Glomerular visceral epithelial cell (primary cell): ENCODE results near the gene CREBRF.
"Not testable (repeated sequence)": the region's sequence is repeated elsewhere in the genome, so short reads cannot be mapped to it uniquely, and the experiment has no call there.

Source experiments
- DNase-seq: peaks from one replicate; pipeline ENCODE4 v3.0.0-alpha.2; 2016; ENCODE audit errors: extremely low spot score

CREBRF gene

DNA sequence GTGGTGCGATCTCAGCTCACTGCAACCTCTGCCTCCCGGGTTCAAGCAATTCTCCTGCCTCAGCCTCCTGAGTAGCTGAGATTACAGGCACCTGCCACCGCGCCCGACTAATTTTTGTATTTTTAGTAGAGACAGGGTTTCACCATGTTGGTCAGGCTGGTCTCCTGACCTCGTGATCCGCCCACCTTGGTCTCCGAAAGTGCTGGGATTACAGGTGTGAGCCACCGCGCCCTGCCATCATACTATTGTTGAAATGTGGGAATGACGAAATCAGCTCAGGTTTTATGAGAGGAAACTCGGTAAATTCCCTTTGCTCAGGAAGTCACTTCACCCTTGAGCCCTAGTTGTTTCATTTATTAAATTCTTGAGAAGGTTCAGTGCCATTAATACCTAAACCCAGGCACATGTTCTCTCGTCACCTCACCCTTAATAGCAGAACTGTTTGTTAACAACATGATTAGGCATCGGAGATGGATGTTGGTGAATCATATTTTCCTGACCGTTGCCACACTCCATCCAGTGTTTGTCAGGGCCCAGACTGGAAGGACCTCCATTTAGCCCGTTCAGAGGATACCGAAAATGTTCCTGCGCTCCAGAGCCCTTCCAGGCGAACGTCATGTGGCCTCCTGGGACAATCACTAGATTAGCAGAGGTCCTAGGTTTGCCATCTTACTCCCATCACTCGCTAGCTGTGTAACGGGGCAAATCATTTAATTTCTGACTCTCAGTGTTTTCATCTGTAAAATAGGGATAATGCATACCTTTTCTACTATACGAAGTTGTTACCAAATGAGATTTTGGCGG is 20.0 kb upstream of the CREBRF start:
- DNase-seq: no peak

DNA sequence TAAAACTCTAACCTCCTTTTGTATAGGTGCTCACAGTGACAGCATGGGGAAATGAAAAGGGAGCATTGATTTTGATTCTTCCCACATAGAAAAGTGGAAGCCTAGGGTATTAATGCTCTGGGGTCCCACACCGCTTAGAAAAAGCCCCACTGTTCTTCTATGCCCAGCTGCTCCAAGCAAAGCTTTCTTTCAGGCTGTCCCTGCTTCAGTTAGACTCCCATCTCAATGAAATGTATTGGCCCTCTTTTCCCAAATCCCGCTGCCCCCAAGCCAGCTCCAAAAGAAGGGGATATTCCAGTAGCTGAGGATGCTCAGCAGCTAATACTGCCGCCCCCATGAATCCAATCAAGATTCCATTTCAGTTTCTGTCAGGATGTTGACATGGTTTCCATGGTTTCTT is 17.0 kb upstream of the CREBRF start:
- DNase-seq: no peak

DNA sequence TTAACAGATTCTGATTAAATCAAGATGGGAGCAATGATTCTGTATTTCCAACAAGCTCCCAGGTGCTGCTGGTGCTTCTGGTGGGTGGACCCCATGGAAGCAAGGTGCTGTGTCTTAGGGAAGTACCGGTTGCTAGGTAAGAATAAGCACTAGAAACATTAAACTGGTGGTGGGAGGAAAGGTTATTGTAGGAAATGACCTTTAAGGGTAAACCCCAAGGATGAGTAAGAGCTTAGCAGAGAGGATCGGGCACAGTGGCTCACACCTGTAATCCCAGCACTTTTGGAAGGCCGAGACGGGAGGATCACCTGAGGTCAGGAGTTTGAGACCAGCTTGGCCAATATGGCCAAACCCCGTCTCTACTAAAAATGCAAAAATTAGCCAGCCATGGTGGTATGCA is 16.2 kb upstream of the CREBRF start:
- no peak for DNase-seq

DNA sequence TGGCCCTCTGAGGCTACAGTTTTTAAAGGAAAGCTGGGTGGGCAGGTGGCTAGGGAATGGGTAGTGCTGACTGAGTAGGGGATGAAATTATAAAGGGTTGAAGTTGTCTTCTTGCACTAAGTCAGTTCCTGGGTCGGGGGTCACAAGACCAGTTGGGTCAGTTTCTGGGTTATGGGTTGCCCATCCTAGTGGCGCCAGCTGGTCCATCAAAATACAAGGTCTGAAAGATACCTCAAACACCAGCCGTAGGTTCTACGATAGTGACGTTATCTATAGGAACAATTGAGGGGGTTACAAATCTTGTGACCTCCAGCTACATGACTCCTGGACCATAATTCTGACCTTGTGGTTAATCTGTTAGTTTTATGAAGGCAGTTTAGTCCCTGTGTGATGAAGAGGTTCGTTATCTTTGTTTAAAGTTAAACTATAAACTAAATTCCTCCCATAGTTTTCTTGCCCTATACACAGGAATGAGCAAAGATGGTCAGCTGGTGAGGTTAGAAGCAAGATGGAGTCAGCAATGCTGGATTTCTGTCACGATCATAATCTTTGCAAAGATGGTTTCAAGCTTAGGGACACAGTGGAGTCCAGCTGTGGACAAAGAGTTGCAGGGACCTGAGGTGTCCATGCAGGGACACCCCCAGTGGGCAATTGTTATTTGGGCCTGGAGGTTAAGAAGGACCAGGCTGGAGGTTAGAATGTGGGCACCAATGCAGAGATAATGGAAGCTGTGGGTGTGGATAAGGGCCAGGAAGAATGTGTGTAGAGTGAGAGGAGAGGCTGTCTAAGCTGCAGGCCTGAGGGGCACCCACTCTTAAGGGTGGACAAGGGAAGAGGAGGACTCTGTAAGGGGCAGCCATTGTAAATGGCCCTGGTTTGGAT is 14.0 kb upstream of the CREBRF start:
- no peak for DNase-seq

DNA sequence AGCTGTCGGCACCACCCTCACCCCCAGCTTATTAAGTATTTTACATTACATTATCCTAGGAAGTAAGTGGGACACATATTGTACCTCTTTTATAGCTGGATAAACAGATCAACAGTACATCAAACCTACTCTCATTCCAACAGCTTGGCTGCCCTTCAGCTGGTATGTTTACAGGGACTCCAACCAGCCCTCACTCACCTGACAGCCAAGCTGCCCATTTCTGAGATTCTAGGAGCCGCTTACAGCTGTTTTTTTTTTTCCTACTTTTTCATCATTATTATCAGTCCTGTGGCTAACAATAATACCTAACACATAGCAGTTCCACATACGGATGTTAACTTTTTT is 13.4 kb upstream of the CREBRF start:
- DNase-seq: no peak

DNA sequence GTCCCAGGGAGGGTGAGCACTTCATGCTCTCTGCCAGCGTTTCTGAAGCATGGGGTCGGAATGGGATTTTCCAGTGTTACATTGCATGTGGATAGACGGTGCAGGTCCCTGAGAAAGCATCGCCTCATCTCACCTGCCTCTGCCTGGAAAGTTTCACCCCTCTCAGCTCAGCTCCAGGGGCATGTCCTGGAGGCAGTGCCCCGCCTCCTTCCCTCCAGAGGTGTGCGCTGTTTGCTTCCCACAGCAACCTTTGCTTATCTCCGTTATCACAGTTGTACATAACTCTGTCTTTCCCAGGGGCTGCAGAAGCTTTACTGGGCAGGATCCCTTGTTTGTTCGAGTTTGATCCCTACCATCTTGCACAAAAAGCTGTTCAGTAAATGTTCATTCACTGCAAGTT is 10.7 kb upstream of the CREBRF start:
- DNase-seq: no peak

DNA sequence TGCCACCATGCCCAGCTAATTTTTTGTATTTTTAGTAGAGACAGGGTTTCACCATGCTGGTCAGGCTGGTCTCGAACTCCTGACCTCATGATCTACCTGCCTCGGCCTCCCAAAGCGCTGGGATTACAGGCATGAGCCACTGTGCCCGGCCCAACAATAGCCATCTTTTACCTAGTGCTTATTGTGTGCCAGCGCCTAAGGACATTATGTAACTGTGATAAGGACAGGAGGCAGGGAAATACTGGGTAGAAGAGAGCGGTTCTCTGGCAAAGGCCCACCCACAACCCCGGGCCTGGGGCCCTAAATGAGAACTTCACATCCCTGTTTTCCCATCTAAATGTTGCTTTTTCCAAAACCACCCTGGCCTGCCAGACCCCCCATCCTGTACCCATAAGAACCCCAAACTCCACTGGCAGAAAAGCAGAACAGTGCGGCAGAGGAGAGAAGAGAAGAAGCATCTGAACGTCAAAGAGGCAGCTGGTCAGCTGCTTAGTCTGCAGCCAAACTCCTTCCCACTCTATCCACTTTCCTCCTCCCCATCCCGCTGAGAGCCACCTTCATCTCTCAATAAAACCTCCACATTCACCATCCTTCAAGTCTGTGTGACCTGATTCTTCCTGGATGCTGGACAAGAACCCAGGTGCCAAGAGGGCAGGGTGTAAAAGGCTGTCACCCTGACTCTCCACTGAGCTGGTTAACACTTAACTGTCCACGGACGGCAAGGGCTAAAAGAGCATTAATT is 8.9 kb upstream of the CREBRF start:
- not testable (repeated sequence) for DNase-seq

DNA sequence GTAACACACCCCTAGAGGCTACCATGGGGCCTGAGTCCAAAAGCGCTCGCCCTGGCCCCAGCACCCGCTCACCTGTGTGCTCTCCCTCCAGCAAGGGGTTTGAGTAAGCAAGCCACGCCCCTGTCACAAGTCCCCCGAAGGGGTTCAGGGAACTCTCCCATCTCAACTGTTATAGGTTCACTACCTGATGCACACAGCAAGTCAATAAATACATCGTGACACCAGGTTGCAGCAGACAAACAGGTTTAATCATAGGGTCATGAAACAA is 8.4 kb upstream of the CREBRF start:
- no peak for DNase-seq

DNA sequence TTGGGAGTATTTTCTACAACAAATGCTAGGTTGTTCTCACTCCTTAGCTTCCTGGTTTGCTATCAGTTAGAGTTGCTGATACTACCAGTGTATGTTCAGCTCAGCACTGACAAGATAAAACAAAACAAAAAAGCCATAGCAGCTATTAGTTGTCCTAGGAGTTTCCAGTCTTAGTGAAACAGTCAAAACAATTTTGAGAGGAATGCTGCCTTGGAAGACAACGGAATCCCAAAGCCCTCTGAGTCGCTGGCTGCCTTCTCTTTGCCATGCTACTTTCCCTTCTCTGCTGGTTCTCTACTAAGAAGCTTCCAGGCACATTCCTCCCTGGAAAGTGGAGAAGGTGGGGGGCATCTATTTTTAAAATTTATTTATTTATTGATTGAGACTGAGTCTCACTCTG is 5.4 kb upstream of the CREBRF start:
- DNase-seq: no peak

DNA sequence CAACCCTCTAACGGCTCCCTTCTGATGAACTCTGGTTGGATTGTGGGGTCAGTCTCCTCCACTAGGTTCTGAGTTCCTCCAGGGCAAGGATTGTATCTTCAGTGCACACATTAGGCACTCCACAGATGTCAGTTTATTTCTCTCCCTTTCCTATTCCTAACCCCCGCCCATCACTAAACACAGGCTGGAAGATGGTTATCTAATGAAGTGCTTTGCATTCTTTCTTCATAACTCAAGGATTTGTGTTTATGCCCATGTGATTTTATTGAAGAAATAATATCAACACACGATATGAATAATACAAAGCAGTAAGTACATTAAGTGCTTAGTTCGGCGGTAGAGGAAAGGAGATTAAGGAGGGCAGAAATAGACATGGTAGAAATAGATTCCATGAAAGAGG is 4.4 kb upstream of the CREBRF start:
- no peak for DNase-seq

DNA sequence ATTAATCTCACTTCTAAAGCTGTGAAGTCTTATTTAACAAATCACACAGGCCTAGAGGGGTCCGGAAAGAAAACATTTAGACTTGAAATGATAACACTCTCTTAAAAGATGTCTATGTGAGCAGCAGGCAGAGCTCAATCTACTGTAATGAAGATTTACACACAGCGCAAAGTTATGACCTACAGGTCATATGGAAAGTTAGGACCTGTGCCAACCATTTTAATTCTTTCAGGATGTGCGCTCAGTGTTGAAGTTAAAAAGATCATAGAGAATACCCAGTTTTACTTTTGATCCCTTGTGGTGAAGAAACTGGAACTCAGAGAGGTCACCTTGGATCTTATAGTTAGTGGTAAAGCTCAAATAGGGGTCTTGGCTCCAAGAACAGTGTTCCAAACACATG is 3.1 kb upstream of the CREBRF start:
- DNase-seq: no peak

DNA sequence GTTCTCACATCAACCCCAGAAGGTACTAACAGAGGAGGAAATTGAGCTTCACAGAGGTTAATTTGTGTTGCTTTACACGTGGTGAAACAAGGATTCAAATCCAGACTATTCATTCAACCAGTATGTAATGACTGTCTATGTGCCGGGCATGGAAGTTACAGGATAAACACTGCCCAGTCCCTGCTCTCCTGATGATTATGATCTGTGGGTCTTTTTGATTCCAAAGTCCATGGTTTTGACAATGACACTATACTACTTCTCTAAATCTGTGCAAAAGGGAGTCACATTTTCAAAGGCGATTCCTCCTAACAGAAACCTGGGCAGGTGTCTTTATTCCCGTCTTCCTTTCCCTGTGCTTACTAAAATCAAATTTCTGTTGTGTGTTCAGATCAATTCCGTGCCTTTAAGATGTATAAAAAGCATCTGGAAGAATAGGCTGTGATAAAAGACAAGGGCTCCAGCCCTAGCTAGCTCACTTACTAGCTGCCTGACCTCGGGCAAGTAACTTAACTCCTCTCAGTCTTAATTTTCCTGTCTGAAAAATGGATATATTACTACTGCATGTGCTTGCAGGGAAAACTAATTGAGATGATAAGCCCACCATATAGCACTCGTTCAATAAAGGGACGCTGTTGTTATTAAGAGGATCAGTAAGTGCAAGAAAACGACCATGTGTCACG is 970 bp upstream of the CREBRF start:
- DNase-seq: no peak

DNA sequence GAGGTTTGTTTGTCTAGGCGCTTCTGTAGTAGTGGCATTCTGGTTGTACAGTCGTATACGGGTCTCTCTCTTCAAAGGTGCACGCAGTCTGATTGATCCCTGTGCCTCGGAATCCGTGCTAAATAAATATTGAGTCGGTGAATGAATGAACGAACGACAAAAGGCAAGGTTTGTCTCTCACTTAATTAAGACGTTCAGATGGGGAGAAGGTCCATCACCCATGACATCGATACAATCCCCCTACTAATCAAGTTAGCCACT is 500 bp upstream of the CREBRF start:
- DNase-seq: no peak

DNA sequence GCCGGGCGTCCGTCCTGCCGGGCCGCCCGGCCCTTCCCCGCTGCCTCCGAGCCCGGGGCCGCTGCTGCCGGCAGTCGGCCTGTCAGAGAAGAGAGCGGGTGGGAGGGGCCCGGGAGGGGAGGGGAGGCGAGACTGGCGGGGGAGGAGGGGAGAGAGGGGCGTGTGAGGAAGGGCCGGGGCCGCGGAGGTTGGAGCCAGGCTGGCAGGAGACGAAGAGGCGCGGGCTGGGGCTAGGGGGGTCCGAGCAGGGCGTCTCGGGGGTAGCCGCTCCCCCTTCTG is 570 bp downstream of the CREBRF start:
- DNase-seq: no peak

DNA sequence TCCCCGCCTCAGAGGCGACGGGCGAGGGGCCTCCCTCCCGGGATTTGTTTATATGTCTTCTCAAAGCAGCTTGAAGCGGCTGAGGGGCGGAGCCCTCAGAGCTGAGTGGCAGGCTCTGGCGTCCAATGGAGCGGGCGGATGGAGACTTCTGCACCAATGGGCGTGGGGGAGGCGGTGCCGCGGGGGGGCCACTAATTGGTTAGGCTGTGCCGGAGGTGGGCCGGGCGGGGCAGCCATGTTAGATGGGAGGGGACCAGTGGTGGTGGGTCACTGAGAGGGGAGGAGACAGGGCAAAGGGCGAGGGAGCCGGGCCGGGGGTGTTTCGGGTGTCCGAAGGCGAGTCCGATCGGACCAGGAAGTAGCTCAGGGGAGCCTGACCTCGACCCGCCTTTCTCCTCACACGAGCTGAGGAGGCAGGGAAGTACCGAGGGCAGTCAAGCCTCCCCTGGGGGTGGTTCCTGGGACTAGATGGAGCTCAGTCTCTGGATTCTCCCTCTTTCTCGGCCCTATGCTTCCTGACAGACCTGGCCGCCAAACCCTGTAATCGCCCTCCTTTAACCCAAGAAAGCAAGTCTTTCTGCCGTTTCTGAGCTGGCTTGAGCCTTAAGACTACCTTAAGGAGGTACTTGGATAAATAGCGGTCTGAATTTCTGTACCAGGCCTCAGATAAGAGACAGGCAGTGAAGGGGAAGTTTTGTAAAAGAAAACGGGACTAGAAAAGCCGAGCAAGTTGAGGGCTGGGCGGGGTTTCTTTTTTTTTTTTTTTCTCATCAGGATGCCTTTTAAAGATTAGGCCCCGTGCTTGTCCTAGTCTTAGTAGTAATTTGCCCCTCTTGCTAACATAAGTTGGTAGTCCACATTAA is 1.1 kb downstream of the CREBRF start:
- DNase-seq: peak; percentile 99

DNA sequence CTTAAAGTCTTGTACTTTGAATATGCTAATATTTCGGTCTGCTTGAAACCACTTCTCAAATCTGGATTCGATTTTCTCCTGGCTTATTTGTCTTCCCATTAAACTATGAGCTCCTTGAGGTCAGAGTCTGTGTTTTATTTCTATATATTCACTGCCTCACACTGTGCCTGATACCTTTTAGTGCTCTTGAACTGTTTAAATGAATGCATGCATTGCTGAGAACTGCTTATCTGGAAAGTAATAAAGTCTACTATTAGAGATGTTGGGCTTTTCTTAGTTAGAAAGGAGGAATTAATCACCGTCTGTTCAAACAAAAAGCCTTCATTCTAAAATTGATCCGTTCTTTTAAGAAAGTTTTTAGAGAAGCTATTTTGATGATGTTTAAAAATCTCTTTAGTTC is 6.0 kb downstream of the CREBRF start:
- DNase-seq: no peak

DNA sequence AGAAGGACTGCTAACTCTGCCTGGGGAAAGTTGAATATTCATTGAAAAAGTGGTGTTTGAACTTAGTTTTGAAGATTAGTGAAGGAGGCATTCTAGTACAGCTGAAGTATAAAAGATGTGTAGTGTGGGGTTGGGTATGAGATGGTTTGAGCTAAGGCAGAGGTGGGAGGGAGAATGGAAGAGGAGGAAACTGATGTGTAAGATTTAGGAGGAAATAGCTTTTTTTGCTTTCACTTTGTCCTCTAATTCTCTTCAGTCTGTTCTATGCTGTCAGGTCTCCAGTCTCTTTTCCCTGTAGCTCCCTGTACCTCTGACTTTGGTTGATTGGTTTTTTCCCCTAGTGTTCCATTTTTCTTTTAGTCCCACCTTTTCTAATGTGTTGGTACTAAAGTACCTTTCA is 9.0 kb downstream of the CREBRF start:
- no peak for DNase-seq

DNA sequence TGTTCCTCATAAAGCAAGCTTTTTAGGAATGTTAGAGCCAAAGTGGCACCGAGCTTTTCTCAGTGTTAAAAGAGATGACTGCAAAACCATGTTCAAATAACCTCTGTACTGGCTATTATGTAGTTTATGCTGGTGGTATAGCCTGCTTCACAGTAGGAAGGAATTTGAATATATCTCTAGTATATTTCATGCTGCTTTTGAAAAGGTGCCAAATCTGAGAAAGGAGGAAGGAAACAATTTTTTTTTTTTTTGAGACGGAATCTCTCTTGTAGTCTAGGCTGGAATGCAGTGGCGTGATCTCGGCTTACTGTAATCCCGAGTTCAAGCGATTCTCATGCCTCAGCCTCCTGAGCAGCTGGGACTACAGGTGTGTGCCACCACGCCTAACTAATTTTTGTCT is 13.5 kb downstream of the CREBRF start:
- DNase-seq: no peak

DNA sequence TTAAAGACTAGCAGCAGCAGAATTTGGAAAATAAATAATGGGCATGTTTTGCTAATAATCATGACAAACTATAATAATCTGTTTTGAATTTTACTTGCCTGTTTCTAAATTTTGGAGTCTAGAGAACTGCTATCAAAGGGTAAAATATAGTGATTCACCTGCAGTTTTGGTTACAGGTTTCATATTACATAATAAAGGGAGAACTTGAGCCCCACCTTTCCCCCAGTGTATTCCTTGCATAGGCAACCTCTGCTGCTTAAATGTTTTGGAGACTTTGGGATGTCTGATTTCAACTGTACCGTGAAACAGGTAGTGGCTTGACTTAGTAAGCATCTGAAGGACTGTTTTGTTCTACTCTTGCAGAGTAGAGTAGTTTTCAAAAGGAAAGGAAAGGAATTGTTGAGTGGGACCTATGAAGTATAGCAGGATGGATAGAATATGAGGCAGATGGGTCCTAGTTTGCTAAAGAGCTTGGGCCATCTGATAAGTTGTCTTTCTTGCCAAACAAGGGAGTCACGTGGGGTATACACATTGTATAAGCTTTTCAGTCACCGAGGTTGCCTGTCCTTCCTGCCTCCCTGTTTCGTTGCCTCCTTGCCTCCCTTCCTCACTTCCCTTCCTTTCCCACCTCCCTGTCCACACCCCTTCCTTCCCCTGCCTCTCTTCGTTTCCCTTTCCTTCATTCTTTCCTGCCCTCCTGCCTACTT is 19.1 kb downstream of the CREBRF start:
- DNase-seq: no peak

DNA sequence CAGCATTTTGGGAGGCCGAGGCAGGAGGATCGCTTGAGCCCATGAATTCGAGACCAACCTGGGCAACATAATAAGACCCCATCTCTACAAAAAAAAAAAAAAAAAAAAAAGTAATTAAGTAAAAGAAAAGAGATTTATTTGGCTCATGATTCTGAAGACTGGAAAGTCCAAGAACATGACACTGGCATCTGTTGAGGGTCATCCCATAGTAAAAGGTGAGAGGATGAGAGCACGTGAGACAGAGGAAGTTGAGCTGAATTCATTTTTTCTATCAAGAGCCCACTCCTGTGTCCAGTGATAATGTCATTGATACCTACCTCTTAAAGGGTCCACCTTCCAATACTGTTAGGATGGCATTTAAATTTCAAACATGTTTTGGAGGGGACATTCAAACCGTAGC is 19.8 kb downstream of the CREBRF start:
- no peak for DNase-seq

DNA sequence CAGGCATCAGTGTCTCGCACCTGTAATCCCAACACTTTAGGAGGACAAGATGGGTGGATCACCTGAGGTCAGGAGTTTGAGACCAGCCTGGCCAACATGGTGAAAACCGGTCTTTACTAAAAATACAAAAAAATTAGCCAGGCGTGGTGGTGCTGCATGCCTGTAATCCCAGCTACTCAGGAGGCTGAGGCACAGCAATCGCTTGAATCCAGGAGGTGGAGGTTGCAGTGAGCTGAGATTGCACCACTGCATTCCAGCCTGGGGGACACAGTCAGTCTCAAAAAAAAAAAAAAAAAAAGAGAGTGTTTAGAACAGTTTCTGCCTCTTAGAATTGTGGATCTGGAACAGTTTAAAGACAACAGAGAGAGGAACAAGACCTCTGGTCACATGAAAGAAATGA is 20.3 kb downstream of the CREBRF start:
- DNase-seq: not testable (repeated sequence)
